Thymus (tissue), 11 donors: Measurements from ENCODE around the gene TNFAIP1. TPM values are rescaled to one million over a fixed set of nuclear protein-coding genes. Genes with fewer than 3 reads are reported as not detected.

Experiments
- DNase-seq, 9 donors: peaks; one replicate each; pipeline ENCODE4 v3.0.0-alpha.2; 2013; ENCODE audit warnings: low spot score in 9 of 9, low read depth in 6 of 9, missing footprints in 1 of 9
- H3K27ac ChIP-seq, 2 donors: one replicate each; pipeline ENCODE4 v1.5.1; 2013; ENCODE audit warnings: control low read depth in 1 of 2, low read depth in 1 of 2, low read length in 1 of 2, mild to moderate bottlenecking in 1 of 2, moderate library complexity in 1 of 2
- H3K27me3 ChIP-seq, 2 donors: one replicate each; pipeline ENCODE4 v1.5.1; 2013; ENCODE audit warnings: low read length in 1 of 2; ENCODE audit not compliant: control insufficient read depth in 2 of 2, insufficient read depth in 1 of 2
- H3K36me3 ChIP-seq, 2 donors: one replicate each; pipeline ENCODE4 v1.5.1; 2013; ENCODE audit warnings: low read length in 1 of 2, mild to moderate bottlenecking in 1 of 2, moderate library complexity in 1 of 2; ENCODE audit not compliant: control insufficient read depth in 2 of 2, insufficient read depth in 2 of 2
- H3K4me1 ChIP-seq, 2 donors: one replicate each; pipeline ENCODE4 v1.5.1; 2013; ENCODE audit warnings: low read length in 2 of 2; ENCODE audit not compliant: control insufficient read depth in 2 of 2, insufficient read depth in 2 of 2
- H3K4me3 ChIP-seq, 2 donors: one replicate each; pipeline ENCODE4 v1.5.1; 2013; ENCODE audit warnings: low read length in 2 of 2, control low read depth in 1 of 2, mild to moderate bottlenecking in 1 of 2
- H3K9me3 ChIP-seq, 2 donors: one replicate each; pipeline ENCODE4 v1.5.1; 2013; ENCODE audit warnings: low read length in 1 of 2, mild to moderate bottlenecking in 1 of 2; ENCODE audit not compliant: control insufficient read depth in 2 of 2, insufficient read depth in 1 of 2
- WGBS: extraction: QIAGEN DNeasy Blood & Tissue Kit; methylation state at CpG from one replicate; pipeline ENCODE4 v1.1.7; 2013; 5-methylcytosine and 5-hydroxymethylcytosine counted together
- polyA plus RNA-seq: library from polyadenylated mRNA; stranded (reverse); fragments of 200-250 nt; gene quantifications from one replicate; pipeline ENCODE4 v1.2.3, GENCODE V29; 2013
- total RNA-seq: library from RNA; stranded (reverse); fragments of 120-200 nt; gene quantifications from one replicate; pipeline ENCODE4 v1.2.4, GENCODE V29; 2013
- donor health status: healthy.

Gene TNFAIP1
- total and polyA plus RNA-seq, 2 donors: 11.3 to 19.4 TPM

GRCh38 chr17:28371245-28372202 is 36.0 kb downstream of the TNFAIP1 start, which contains the start of gene SARM1:
Gene SARM1, plus strand, starts transcription at chr17:28371694. Its CDS starts 339 bp downstream, at chr17:28372033.
- Histone ChIP-seq H3K4me1 (peaks cover 10 to 14% of the 10 kb centered on the region in 2 donors), H3K9me3 (peaks cover 0 to 1% of the 10 kb centered on the region in 2 donors), H3K36me3 (no peaks in the 10 kb centered on the region), H3K27ac (peak within 1 kb of the TSS in 1 of 2 donors; percentile 36), H3K27me3 (peaks cover 8 to 50% of the 10 kb centered on the region in 2 donors), H3K4me3 (peak within 1 kb of the TSS; percentile 44 to 68)
- WGBS: under 1% methylated on average over 80 of the region's 80 CpGs
- DNase-seq: peak in 7 of 9 donors; percentile 9 to 59 (median 43)

- 10% methylated on average over 53 of the region's 53 CpGs for WGBS
- Histone ChIP-seq H3K27ac (peak overlapping the region in 1 of 2 donors; percentile 36), H3K27me3 (peaks cover 8 to 50% of the 10 kb centered on the region in 2 donors), H3K9me3 (peaks cover 0 to 1% of the 10 kb centered on the region in 2 donors), H3K4me3 (peak overlapping the region in 1 of 2 donors; percentile 68), H3K4me1 (peaks cover 10 to 14% of the 10 kb centered on the region in 2 donors), H3K36me3 (no peaks in the 10 kb centered on the region)
- no peak for DNase-seq
These were observed 36.8 kb downstream of the TNFAIP1 start for GRCh38 chr17:28372203-28372944.

- WGBS: 94% methylated on average over 6 of the region's 6 CpGs
- Histone ChIP-seq H3K4me3 (no peak overlapping the region), H3K27ac (no peak overlapping the region)
These were observed 37.3 kb downstream of the TNFAIP1 start for GRCh38 chr17:28372945-28373274.

GRCh38 chr17:28379814-28380801 is 44.5 kb downstream of the TNFAIP1 start:
- Histone ChIP-seq H3K27me3 (peaks cover 14 to 56% of the 10 kb centered on the region in 2 donors), H3K36me3 (no peaks in the 10 kb centered on the region), H3K27ac (no peak overlapping the region), H3K4me1 (peaks cover 3 to 10% of the 10 kb centered on the region in 2 donors), H3K4me3 (no peak overlapping the region), H3K9me3 (no peaks in the 10 kb centered on the region)
- no peak for DNase-seq
- WGBS: 77% methylated on average over 10 of the region's 10 CpGs

More at GRCh38 chr17:28372945-28373274, 37.3 kb downstream of the TNFAIP1 start:
- Histone ChIP-seq H3K4me1 (peaks cover 10 to 14% of the 10 kb centered on the region in 2 donors), H3K9me3 (peaks cover 0 to 1% of the 10 kb centered on the region in 2 donors), H3K27me3 (peaks cover 8 to 50% of the 10 kb centered on the region in 2 donors), H3K36me3 (no peaks in the 10 kb centered on the region)
- DNase-seq: no peak

GRCh38 chr17:28381141-28381825 is 45.7 kb downstream of the TNFAIP1 start:
- no peak overlapping the region for H3K27ac ChIP-seq
- H3K27me3 ChIP-seq: peaks cover 19 to 66% of the 10 kb centered on the region in 2 donors
- no peak overlapping the region for H3K4me3 ChIP-seq
- 27% methylated on average over 72 of the region's 72 CpGs for WGBS
- no peaks in the 10 kb centered on the region for H3K9me3 ChIP-seq
- H3K36me3 ChIP-seq: no peaks in the 10 kb centered on the region
- no peak for DNase-seq
- peaks cover 3 to 12% of the 10 kb centered on the region in 2 donors for H3K4me1 ChIP-seq

GRCh38 chr17:28384281-28385036 is 48.9 kb downstream of the TNFAIP1 start:
- H3K36me3 ChIP-seq: peaks cover 0 to 4% of the 10 kb centered on the region in 2 donors
- peaks cover 19 to 77% of the 10 kb centered on the region in 2 donors for H3K27me3 ChIP-seq
- WGBS: 2% methylated on average over 56 of the region's 56 CpGs
- peak in 2 of 9 donors; percentile 21 to 37 for DNase-seq
- H3K27ac ChIP-seq: no peak overlapping the region
- H3K9me3 ChIP-seq: no peaks in the 10 kb centered on the region
- H3K4me3 ChIP-seq: peak overlapping the region; percentile 40 to 56
- H3K4me1 ChIP-seq: peaks cover 3 to 12% of the 10 kb centered on the region in 2 donors

GRCh38 chr17:28385037-28385400 is 49.5 kb downstream of the TNFAIP1 start:
- no peak for DNase-seq
- Histone ChIP-seq H3K4me1 (peaks cover 3 to 12% of the 10 kb centered on the region in 2 donors), H3K27ac (no peak overlapping the region), H3K27me3 (peaks cover 19 to 75% of the 10 kb centered on the region in 2 donors), H3K36me3 (peaks cover 0 to 4% of the 10 kb centered on the region in 2 donors), H3K4me3 (peak overlapping the region; percentile 40 to 56), H3K9me3 (no peaks in the 10 kb centered on the region)
- WGBS: 10% methylated on average over 29 of the region's 29 CpGs
